ENCODE measurements around the gene A1CF.
"Not testable (repeated sequence)": the region's sequence is repeated elsewhere in the genome, so short reads cannot be mapped to it uniquely, and the experiment has no call there.

A1CF gene, protein sequence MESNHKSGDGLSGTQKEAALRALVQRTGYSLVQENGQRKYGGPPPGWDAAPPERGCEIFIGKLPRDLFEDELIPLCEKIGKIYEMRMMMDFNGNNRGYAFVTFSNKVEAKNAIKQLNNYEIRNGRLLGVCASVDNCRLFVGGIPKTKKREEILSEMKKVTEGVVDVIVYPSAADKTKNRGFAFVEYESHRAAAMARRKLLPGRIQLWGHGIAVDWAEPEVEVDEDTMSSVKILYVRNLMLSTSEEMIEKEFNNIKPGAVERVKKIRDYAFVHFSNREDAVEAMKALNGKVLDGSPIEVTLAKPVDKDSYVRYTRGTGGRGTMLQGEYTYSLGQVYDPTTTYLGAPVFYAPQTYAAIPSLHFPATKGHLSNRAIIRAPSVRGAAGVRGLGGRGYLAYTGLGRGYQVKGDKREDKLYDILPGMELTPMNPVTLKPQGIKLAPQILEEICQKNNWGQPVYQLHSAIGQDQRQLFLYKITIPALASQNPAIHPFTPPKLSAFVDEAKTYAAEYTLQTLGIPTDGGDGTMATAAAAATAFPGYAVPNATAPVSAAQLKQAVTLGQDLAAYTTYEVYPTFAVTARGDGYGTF

DNA sequence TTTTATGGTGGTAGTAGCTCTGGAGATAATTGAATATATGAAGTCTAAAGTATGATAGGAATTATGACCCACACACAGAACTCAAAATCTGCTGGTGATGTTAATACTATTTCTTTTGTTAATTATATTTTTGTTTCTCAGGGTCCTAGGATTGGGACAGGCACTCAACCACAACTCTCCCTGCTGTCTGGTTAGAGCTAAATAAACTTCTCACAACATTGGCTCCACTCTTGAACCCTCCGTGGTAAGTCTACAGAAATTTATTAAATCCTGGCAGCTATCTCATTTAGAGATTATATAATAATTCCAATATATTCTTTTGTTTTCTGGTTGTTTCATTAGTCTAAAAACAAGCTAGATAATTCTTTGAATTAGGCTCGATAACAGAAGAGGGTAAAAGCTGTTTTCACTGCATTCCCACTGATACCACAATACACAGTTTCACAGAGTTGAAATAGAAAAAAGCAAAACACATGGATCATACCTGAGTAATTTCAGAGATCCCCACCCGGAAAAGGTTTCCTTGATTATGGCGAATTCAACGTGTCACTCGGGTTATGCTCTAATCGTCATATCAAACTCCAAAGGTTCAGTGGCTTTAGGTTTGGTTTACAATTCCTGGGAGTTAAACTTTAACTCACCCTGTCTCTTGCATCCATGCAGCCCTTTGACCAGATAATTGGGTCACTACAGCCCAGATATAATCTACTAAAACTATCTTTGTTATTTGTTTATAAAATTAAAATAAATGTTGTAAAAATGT, at the start of gene A1CF:
Gene A1CF (minus strand): TSS at position 531 of the 763 bp plus-strand sequence. CDS start 25,687 bp downstream, outside the sequence.
- DNase-seq = no peak

- DNase-seq = no peak
Measured at GRCh38 chr10:50931948-50932431, 46.6 kb upstream of the A1CF start.

DNA sequence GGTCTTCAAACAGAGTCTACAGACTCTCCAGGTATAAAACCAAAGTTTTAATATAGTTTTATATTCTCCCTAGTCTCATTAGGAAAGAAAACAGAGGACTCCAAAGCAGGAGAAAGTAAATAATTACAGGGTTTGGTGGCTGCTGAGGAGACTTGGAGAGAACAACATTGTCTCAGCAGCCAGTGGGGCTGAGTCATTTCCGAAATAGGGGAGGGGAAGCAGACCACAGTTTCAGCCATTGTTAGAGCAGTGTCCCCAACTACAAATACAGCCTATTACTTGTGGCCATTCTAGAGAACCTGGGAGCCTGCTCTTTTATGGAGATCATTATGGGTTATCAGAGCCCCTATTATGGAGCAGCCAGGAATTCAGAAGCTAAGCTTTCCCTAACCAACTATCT, 44.2 kb upstream of the A1CF start:
- DNase-seq = no peak

DNA sequence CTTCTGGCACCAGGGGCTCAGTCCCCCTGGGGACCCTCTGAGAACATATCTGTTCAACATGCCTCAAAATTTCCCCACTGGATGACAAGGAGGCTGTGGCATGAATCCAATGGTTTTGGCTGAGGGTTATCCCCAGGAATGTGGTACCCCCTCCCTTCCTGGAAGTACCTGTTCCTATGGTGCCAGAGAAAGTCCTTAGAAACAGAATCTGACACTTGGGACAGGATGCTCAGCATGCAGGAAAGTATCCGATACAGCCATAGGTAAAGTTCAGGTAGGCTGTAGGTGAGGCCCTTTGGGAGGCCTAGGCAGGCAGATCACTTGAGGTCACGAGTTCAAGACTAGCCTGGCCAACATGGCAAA, 42.7 kb upstream of the A1CF start:
- DNase-seq = no peak

DNA sequence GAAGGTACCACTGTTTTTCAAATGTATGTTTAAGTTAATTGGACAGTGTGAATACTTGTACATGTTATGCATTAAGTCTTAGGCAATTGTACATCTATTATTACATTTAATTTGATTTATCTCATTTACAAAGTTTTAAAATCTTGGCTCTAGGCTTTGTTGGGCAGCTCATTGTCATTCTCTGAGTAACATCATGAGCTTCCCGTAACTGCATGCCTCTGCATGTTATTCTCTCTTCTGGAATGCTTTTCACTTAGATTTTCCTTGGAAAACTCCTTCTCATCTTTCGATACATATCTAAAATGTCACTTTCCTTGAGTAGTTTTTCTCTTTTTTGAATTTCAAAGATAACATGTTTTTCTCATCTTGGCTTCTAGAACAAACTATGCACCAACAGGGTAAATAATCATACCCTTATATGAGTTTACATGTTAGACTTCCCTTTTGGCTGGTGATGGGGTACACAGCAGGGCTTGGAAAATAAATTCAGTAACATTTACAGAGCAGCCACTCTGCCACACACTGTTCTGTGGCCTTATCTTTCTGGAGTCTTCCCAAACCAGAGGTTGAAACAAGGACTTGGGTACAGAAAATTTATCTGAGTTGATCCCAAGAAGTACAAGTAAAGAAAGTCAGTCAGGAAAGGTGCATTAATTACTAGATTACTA, 42.2 kb upstream of the A1CF start:
- DNase-seq = no peak

GRCh38 chr10:50923471-50923870, 38.0 kb upstream of the A1CF start:
- DNase-seq = not testable (repeated sequence)

DNA sequence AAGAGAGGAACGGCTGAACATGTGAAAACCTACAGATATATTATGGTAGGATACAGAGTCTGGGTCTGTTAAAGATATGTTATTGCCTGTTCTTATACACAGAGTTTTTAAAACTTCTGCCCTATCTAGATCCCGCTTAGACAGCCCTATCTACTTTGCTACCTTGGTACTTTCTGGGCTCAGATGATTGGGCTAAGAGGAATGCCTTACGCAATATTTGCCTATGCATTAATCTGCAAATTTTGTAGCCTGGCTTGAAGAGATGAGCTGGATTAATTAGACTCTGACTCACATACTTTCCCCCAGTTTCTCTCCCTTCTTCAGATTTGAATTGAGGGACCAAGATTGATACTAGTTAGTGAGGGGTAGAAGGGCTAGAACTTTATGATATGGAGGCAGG, 33.6 kb upstream of the A1CF start:
- no peak for DNase-seq

GRCh38 chr10:50918529-50918928, 33.1 kb upstream of the A1CF start:
- DNase-seq = no peak

GRCh38 chr10:50917486-50917885, 32.1 kb upstream of the A1CF start:
- no peak for DNase-seq

GRCh38 chr10:50909334-50910014, 24.0 kb upstream of the A1CF start:
- DNase-seq = no peak

- no peak for DNase-seq
Measured at GRCh38 chr10:50908366-50908765, 22.9 kb upstream of the A1CF start.

- not testable (repeated sequence) for DNase-seq
Measured at GRCh38 chr10:50905797-50906196, 20.4 kb upstream of the A1CF start.

GRCh38 chr10:50896721-50897120, 11.3 kb upstream of the A1CF start:
- DNase-seq = no peak

DNA sequence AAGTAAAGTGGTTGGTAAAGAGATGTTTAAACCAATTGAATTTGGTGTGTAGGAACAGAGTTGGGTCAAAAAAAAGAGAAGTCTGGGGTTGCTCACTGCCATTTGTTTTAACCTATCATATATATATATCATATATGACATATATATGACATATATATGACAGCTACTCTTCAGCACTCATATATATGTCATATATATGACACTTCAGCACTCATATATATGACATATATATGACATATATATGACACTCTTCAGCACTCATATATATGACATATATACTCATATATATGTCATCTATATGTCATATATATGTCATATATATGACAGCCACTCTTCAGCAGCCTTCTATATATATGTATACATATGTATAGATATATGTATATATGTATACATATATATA, 8.9 kb upstream of the A1CF start:
- DNase-seq = no peak

GRCh38 chr10:50892467-50892866, 7.0 kb upstream of the A1CF start:
- no peak for DNase-seq

DNA sequence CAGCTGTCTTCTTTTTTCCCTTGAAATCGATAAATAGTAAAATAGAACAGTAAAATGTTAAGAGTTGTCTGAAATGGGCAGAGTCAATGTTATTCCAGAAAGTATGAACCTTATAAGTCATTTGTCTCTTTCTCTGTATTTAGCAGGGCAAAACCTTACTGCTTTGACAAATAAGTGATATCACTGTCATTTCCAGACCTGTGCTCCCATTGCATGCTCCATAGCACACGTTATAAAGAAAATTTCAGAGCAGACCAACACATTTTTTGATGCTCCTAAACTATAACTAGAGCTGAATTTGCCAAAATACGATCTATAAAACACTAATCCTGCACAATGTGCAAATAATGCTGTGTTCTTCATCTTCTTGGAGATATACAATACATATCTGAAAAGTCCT, 1.1 kb downstream of the A1CF start:
- DNase-seq = no peak

GRCh38 chr10:50883629-50884028, 1.8 kb downstream of the A1CF start:
- DNase-seq = no peak

- no peak for DNase-seq
Measured at GRCh38 chr10:50882540-50882983, 2.9 kb downstream of the A1CF start.

DNA sequence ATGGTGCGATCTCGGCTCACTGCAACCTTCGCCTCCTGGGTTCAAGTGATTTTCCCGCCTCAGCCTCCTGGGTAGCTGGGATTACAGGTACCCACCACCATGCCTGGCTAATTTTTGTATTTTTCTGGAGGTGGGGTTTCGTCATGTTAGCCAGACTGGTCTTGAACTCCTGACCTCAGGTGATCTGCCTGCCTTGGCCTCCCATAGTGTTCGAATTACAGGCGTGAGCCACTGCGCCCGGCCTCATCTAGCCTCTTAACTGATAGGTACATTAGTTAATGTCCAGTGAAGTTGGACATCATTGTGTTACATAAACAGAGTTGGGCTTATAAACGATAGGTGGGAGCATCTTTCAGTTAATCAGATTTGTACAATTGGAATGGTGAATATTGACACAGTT, 4.4 kb downstream of the A1CF start:
- not testable (repeated sequence) for DNase-seq

DNA sequence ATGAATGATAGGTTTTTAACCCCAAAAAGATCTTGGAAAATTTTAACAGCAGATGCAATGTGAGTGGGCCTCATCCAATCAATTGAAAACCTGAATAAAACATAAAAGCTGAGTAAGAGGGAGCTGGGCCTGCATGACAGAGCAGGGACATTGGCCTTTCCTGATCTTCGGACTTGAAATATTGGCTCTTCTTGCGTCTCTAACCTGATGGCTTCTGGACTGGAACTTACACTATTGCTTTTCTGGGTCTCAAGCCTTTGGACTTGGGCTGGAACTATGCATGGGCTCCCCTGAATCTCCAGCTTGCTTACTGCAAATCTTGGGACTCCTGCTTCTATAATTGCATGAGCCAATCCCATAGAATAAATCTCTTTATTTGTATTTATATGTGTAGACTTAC, 9.0 kb downstream of the A1CF start:
- DNase-seq = no peak

DNA sequence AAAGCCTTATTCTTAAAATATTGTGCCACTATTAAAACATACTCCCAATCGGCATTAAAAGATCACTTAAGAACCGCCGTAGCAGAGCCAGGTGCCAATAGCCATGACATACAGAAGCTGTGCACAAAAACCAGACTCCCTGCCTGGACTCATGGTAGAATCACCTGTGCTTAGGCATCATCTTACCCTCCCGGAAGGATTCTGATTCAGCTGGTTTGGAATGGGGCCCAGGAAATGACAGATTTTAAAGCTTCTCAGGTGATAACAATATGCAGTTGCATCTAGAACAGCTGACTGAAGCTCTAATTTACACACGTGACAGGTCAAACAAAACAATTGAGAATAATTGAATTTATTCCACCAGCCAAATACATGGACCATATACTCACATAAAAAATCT, 10.7 kb downstream of the A1CF start:
- no peak for DNase-seq

DNA sequence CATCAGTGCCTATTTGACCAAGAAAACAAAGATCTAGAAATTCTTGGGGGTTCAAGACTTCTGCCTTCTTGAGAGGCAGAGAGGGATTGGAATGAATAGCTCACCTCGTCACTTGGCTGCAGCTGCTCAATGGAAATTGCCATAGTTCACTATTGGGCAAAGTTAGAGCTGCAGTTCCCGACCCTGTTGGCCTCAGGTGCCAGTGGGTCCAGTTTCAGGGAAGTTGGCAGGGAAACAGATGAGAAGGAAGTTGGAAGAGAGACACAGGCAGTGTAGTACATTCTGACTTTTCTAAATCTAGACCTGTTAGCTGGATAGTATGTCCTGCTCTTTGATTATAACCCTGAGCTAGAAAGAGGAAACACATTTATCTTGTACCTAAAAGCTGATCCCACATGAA, 19.1 kb downstream of the A1CF start:
- no peak for DNase-seq

DNA sequence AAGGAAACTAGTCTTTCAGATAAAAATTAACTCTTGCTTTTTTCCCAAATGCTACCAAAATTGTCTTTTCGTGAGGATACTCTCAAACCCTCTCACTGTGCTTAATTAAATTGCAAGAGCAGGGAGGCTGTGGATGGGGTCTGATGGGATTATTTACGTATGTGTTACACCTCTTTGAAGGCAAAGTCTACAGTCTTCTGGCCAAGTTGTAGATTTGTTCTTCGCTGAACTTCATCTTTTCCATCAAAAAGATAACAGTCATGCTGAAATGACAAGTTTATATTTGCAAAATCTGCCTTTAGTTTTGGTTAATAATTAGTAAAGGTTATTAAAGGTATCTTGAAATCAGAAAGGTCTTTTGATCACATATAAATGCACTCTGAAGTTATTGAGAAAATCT, 22.7 kb downstream of the A1CF start:
- DNase-seq = no peak
